ENCODE measurements around the gene PPDPF. TPM values are rescaled to one million over a fixed set of nuclear protein-coding genes. Genes with fewer than 3 reads are reported as not detected.

PPDPF gene
- total RNA-seq, 1 donor from 2014 or later, result 242 TPM

- no peak for DNase-seq (ENCODE audit: low spot score in 2 of 2)
Observed at GRCh38 chr20:63500902-63501817, 19.4 kb upstream of the PPDPF start.

DNA sequence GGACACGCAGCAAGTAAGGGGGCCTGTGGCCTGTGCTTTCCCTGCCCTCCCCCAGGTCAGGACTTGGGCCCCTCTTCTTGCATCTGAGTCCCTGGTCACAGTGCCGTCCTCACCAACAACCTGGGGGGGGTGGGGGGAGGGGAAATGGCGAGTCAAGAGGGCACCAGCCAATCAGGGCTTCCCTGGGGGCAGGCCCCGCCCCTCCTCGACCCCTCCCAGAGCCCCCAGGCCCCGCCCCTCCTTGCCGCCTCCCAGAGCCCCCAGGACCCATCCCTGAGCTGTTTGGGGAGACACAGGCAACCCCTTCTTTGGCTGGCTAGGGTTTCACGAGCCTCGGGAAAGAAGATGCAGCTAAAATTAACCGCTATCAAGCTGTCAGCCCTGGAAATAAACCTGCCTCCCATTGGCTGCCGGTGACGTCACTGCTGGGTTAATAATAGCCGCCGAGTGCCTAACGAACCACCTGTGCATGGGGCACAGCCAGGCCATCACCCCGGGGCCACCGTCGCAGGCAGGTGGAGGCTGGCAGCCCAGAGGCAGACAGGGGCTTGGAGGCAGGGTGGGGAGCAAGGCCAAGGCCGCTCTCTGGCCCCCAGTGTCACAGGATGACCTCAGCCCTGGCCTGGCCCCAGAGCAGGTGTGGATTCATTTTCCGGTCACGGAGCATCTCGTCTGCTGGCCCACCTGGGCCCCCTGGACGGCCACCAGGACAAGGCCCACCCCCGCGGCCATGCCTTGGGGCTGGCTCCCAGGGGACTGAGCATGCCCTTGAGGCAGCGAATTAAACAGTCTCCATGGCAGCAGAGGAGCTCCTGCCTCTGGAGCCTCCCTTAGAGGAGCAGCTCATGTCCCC lies 18.5 kb upstream of the PPDPF start:
- Histone ChIP-seq H3K36me3 (no peaks in the 10 kb centered on the region), H3K27me3 (peaks cover 9% of the 10 kb centered on the region), H3K4me1 (peaks cover 0 to 5% of the 10 kb centered on the region in 2 donors), H3K9me3 (peaks cover 0 to 11% of the 10 kb centered on the region in 2 donors), H3K27ac (no peak overlapping the region), H3K4me3 (no peak overlapping the region)
- TF ChIP-seq, protein P1, sequence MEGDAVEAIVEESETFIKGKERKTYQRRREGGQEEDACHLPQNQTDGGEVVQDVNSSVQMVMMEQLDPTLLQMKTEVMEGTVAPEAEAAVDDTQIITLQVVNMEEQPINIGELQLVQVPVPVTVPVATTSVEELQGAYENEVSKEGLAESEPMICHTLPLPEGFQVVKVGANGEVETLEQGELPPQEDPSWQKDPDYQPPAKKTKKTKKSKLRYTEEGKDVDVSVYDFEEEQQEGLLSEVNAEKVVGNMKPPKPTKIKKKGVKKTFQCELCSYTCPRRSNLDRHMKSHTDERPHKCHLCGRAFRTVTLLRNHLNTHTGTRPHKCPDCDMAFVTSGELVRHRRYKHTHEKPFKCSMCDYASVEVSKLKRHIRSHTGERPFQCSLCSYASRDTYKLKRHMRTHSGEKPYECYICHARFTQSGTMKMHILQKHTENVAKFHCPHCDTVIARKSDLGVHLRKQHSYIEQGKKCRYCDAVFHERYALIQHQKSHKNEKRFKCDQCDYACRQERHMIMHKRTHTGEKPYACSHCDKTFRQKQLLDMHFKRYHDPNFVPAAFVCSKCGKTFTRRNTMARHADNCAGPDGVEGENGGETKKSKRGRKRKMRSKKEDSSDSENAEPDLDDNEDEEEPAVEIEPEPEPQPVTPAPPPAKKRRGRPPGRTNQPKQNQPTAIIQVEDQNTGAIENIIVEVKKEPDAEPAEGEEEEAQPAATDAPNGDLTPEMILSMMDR (IDR thresholded peaks at IDR 0.05), result no peak
- intact Hi-C loops (cut with DNase I), result no loop called here
- DNase-seq (ENCODE audit: low spot score in 2 of 2), result no peak

More at GRCh38 chr20:63500902-63501817, 19.4 kb upstream of the PPDPF start:
- intact Hi-C loops (cut with DNase I), result no loop called here
- peaks cover 0 to 11% of the 10 kb centered on the region in 2 donors for H3K9me3 ChIP-seq
- no peak overlapping the region for H3K4me3 ChIP-seq
- H3K27ac ChIP-seq, result no peak overlapping the region
- H3K27me3 ChIP-seq, result peaks cover 9% of the 10 kb centered on the region
- H3K4me1 ChIP-seq, result peaks cover 0 to 7% of the 10 kb centered on the region in 2 donors
- TF ChIP-seq, protein P1 (IDR thresholded peaks at IDR 0.05), result no peak
- no peaks in the 10 kb centered on the region for H3K36me3 ChIP-seq

DNA sequence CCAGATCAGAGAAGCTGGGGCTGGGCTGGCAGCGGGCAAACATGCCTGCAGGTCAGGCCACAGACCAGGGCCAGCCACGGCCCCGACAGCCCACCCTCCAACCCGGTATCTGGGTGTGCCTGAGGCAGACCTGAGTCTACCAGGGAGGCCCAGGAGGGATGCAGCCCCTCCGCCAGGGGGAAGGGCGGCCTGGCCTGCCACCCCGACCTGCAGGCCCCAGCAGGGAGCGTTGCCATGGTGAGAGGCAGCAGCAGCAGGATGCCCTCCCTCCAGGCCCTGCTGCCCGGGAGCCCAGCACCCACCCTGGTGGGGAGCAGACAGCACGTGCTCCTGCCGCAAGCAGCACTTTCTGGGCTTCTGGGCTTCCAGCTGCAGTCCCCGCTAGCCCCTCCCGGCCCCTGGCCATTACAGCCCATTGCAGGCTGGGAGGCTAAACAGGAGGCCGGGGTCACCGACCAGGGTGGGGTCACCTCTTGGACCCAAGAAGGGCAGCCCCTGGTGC lies 17.8 kb upstream of the PPDPF start:
- DNase-seq (ENCODE audit: low spot score in 2 of 2), result no peak
- Histone ChIP-seq H3K4me3 (no peak overlapping the region), H3K27me3 (peaks cover 9% of the 10 kb centered on the region), H3K36me3 (no peaks in the 10 kb centered on the region), H3K4me1 (peaks cover 0 to 5% of the 10 kb centered on the region in 2 donors), H3K27ac (no peak overlapping the region), H3K9me3 (peaks cover 0 to 11% of the 10 kb centered on the region in 2 donors)
- intact Hi-C loops (cut with DNase I), result no loop called here
- TF ChIP-seq, protein P1 (IDR thresholded peaks at IDR 0.05), result no peak

GRCh38 chr20:63503524-63503923 lies 17.0 kb upstream of the PPDPF start:
- peaks cover 0 to 11% of the 10 kb centered on the region in 2 donors for H3K9me3 ChIP-seq
- H3K4me3 ChIP-seq, result no peak overlapping the region
- H3K36me3 ChIP-seq, result no peaks in the 10 kb centered on the region
- peaks cover 5% of the 10 kb centered on the region for H3K27me3 ChIP-seq
- H3K4me1 ChIP-seq, result peaks cover 0 to 2% of the 10 kb centered on the region in 2 donors
- intact Hi-C loops (cut with DNase I), result no loop called here
- TF ChIP-seq, protein P1 (IDR thresholded peaks at IDR 0.05), result no peak
- DNase-seq (ENCODE audit: low spot score in 2 of 2), result no peak
- no peak overlapping the region for H3K27ac ChIP-seq

DNA sequence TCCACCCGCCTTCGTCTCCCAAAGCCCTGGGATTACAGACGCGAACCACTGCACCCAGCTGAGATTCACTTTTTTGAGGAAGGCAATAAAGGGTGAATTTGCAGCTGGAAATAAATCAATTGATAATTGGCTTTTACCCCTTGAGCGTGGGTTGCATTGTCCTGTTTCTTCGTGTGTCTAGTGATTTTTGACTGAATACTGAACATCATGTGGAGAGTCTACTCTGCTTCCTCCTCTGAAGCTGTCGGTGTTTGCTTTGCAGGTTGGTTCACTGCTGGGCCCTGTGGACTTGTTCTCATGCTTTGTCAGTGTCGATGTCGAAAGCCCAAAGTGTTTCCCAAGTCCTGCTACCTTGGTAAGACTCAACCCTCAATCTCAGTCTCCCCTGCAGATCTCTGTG lies 15.9 kb upstream of the PPDPF start:
- Histone ChIP-seq H3K9me3 (peaks cover 0 to 11% of the 10 kb centered on the region in 2 donors), H3K27me3 (peaks cover 4% of the 10 kb centered on the region), H3K27ac (no peak overlapping the region), H3K4me1 (no peaks in the 10 kb centered on the region), H3K36me3 (no peaks in the 10 kb centered on the region), H3K4me3 (no peak overlapping the region)
- no peak for DNase-seq (ENCODE audit: low spot score in 2 of 2)
- intact Hi-C loops (cut with DNase I), result no loop called here
- TF ChIP-seq, protein P1 (IDR thresholded peaks at IDR 0.05), result no peak
